Tongue (tissue), 2 donors: Measurements from ENCODE around the gene FANCI. TPM values are rescaled to one million over a fixed set of nuclear protein-coding genes. Genes with fewer than 3 reads are reported as not detected.
A peak's percentile ranks its signal among the peaks of the same experiment; 100 is the strongest.

Experiments
- DNase-seq: peaks from one replicate; pipeline ENCODE4 v3.0.0-alpha.2; 2015
- total RNA-seq: library from RNA; depleted of rRNA; stranded (reverse); fragments of >200 nt; gene quantifications from one replicate; pipeline ENCODE4 v1.2.3, GENCODE V29; 2014

FANCI gene
- total RNA-seq, 1 donor from 2014 or later, result 15.5 TPM

DNA sequence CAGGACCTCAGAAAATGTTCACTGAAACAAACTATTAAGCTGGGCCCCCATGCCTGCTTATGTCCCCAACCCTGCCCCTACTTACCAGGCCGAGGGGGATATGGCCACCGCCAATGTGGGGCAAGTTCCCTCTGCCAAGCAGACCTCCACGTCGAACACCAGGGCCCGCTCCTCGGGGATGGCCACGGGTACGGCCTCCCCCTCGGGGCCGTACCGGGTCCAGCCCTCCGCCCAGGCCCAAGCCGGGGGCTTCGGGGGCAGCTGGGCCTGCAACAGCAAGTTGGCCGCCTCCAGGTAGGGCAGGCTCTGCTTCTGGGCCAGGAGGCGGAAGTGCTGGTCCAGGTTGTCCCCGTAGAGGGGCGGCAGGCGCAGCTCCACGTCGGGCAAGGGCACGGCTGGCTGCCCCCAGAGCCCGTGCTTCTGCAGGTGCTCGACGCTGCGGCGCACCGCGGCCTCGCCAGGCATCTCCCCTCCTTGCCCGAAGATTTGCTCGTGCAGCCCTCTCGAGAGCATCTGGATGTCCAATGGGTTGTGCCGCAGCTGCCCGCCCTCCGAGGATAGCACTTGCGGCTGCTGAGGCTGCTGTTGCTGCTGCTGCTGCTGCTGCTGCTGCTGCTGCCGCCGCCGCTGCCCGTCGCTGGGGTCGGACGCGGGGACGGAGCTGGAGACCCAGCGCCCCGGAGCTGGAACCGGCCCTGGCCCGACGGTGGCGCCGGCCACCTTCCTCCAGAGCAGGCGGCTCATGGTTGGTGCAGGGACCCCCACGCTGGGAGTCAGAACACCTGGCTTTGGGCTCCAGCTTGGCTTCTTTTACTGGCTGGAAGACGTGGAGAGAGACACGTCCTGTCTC is 89.5 kb downstream of the FANCI start:
- no peak for DNase-seq

- no peak for DNase-seq
Measured at GRCh38 chr15:89333959-89334509, 90.3 kb downstream of the FANCI start.

DNA sequence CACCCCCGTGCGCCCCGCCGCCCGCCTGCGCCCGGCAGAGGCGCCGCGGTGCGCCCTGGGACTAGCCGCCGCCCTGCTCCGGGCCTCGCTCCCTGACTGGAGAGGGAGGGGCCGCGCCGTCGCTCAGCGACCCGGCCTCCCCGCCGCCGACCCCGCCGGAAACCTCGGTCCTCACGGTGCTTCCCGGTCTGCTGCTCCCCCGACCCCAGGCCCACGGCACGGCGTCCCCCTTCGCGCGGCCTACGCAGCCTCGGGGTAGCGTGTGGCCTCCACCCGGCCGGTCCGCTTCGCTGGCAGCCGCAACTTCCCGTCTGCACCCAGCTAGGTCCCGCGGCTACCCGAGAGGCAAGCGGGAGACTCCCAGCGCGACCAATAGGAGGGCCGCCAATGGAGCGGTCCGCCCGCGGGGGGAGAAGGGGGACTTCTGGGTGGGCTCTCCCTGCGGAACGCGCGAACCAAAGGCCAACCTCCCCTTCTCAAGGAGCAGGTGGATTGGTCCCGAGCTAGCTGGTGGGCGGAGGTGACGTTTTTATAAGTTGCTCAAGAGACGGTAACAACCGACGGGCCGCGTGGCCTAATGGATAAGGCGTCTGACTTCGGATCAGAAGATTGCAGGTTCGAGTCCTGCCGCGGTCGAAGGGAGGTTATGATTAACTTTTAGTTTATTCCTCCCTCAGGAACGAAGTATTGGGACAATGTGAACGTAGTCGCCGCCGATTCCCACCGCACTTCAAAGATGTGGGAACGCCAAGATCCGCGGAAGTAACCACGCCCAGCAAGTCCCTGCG is 90.9 kb downstream of the FANCI start, which contains the start of gene POLG:
Gene POLG (minus strand): TSS at position 315 of the 788 bp plus-strand sequence. CDS start 1,070 bp downstream, outside the sequence.
- DNase-seq, result peak; percentile 99

DNA sequence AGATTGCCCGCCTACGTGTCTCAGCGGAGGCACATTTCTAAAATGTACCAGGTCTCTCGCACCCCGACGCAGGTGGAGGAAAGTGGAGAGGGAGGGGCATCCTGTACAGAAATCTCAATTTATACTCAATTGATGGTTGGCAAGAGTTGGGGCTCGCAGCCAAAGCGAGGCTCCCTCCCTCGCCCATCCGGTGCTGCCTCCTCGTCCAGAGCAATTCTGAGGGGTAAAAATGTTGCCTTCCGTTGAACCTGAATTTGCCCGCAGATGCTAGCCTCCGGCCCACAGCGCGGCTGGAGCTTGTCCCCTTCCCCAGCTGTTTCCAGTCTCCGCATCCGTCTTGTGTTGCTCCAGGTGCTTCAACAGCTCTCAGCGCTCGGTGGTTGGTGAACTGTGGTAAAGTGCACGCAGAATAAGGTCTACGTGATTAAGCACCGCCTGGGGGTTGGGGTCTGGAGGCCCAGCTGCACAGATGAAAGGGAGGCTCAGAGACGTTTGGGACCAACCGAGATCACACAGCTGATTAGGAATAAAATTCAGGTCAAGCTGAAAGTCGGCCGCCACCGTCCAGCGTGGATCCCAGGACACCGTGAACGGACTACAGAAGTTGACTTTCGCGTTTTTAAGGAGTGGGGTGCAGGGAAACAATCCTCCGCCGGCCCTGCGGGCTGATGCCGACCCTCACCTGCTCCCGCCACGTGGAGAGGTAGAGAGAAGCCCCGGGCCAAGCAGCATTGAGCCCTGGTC is 91.7 kb downstream of the FANCI start:
- DNase-seq, result peak; percentile 47

DNA sequence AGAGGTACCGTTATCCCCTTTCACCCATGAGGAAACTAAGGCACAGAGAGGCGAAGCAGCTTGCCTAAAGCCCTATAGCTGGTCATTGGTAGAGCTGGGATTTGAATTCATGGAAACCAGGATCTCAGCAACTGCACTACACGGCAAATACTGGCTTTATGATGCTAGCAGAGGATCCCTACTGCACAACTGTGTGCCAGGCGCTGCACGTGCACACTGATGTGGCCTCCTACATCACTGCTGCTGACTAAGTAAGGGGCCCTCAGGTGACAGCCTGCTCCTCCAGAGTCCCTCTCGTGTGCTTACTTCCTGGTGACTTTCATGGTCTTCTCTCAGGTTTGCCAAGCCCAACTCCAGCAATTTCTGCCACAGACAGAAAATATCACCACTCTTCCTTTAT is 94.3 kb downstream of the FANCI start:
- DNase-seq, result no peak

GRCh38 chr15:89340573-89340972 is 96.8 kb downstream of the FANCI start:
- DNase-seq, result no peak

GRCh38 chr15:89341316-89342005 is 97.7 kb downstream of the FANCI start:
- no peak for DNase-seq

DNA sequence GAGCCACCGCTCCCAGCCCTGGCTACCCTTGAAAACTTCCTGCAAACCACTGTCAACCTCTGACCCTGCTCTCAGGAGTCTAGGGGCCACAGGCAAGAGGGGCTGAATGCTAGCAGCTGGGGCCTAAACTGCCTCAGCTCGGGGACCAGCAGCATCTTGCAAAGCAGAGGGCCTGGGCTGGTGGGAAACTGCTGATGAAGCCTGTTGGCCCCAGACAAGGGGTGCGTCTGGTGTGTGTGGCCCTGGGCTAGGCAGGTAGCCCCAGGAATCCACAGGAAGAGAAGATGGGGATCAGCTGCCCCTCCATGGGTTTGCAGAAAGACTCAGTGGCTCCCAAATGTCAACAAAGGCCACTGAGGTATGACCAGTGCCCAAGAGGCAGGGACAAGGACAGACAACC is 99.1 kb downstream of the FANCI start:
- DNase-seq, result no peak

GRCh38 chr15:89345248-89345647 is 101.5 kb downstream of the FANCI start:
- no peak for DNase-seq

GRCh38 chr15:89346516-89347231 is 102.9 kb downstream of the FANCI start:
- no peak for DNase-seq

DNA sequence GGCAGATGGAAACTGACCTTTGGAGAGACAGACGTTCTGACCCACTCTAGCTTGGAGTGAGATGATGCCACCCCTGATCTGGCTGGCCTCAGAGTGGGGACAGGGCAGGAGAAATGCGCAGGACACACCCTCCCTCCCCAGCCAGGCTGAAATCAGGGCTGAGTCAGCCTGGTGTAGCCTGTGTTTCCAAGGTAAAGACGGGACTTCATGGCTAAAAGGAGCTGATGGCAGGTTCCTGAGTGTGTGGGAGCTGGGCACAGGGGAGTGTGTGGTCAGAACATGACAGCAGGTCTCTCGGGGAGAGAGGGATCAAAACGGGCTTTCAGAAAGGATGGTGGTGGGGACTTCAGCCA is 105.4 kb downstream of the FANCI start:
- no peak for DNase-seq

DNA sequence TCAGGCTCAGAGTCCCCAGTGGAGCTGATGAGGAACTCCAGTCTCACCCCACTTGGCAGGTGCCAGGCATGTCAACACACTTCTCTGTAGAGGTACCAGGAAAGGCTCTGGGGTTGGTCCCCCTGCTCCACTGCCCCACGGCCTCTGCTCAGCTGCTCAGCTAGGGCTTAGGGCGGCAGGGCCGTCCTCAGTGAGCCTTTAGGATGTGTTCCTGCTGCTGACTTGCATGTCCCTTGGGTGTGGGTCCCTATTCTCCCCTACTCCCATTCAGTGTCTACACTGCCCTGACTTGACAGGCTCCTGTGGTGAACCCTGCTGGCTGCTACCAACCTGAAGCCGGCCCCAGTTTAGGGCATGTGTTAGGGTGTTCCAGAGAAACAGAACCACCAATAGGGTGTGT is 108.7 kb downstream of the FANCI start:
- no peak for DNase-seq

GRCh38 chr15:89353991-89354390 is 110.2 kb downstream of the FANCI start:
- no peak for DNase-seq

GRCh38 chr15:89356634-89357298 is 113.0 kb downstream of the FANCI start:
- no peak for DNase-seq

DNA sequence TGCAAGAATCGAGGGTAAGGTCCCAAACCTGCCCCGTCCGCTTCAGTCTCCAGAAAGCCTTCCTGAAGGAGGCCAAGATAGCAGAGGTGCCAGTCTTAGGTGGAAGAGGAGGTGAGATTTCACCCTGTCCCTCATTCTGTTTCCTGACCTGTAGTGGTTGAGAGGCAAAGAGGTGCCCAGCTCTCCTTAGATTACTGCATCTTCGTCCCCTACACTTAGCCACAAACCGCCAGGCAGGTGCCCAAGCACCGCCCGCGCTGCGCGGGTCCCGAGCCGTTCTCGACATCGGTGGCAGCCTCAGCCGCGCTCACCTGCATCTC is 114.6 kb downstream of the FANCI start:
- DNase-seq, result no peak

GRCh38 chr15:89358755-89359439 is 115.1 kb downstream of the FANCI start:
- peak; percentile 85 for DNase-seq

DNA sequence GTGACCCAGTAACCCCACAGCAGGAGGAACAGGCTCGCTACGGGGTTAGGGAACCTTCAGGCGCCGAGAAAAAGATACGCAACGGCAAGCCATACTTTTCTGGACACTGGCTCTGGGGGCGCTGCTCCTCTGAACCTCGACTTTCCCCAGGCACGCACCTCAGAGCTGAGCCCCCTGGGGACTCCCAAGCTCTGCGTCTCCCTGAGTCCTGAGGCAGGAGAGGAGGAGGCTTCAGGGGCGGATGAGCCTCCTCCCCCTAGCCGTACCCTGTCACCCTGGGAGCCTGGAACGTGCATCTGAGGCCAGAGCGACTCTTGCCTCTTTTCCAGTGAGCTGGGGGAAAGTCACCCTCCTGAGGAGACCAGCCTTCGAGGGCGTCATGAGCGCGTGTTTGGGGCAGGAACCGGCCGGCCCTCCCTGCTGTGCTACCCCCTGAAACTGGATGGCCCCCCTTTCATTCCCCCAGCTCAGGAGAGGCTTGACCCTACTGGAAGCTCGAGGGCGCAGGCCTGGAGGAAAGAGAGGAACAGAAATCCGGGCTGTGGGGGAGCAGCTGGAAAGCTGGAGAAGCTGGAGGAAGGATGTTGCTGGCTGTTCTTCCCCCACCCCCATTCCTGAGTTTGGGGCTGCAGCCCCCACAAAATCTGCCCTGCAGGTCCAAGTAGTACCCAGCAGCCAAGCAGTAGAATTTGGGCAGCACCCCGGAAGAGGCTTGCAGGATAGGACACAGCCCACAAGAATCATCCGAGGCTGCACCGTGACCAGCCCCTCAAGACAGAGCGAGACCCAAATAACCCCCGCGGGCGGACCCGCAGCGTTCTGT is 115.9 kb downstream of the FANCI start:
- no peak for DNase-seq

GRCh38 chr15:89360294-89360971 is 116.7 kb downstream of the FANCI start:
- DNase-seq, result no peak
